IMR-90 (cell line): ENCODE data around the gene CYP26B1.

Source experiments
- BHLHE40 ChIP-seq: fragments of 150-350 bp; IDR thresholded peaks from 2 replicates; pipeline ENCODE4 v1.6.1; 2016; ENCODE audit warnings: mild to moderate bottlenecking, low read depth, low read length
- CHD1 ChIP-seq: IDR thresholded peaks from 2 replicates; pipeline ENCODE4 v1.6.1; 2012; ENCODE audit warnings: low read depth, low read length, improper control_type of control experiment
- FOS ChIP-seq: fragments of 150-350 bp; IDR thresholded peaks from 2 replicates; pipeline ENCODE4 v1.6.1; 2016; ENCODE audit warnings: low read depth, low read length
- MAZ ChIP-seq: IDR thresholded peaks from 2 replicates; pipeline ENCODE4 v1.6.1; 2012; ENCODE audit warnings: low read depth, mild to moderate bottlenecking, low read length, improper control_type of control experiment, moderate library complexity, borderline replicate concordance
- NFE2L2 ChIP-seq: fragments of 150-350 bp; IDR thresholded peaks from 2 replicates; pipeline ENCODE4 v1.6.1; 2016; ENCODE audit warnings: low read depth, mild to moderate bottlenecking, low read length
- POLR2A ChIP-seq: IDR thresholded peaks from 2 replicates; pipeline ENCODE4 v1.6.1; 2012; ENCODE audit warnings: mild to moderate bottlenecking, low read depth, low read length
- RAD21 ChIP-seq: IDR thresholded peaks from 2 replicates; pipeline ENCODE4 v1.6.1; 2012; ENCODE audit warnings: low read length, improper control_type of control experiment
- RFX5 ChIP-seq: IDR thresholded peaks from 2 replicates; pipeline ENCODE4 v1.8.0; 2012; ENCODE audit warnings: low read depth, mild to moderate bottlenecking, low read length, moderate library complexity
- TF ChIP-seq, protein P1 (sequence below): conservative IDR thresholded peaks from 2 replicates; pipeline ENCODE4 v1.5.1; 2012; ENCODE audit warnings: mild to moderate bottlenecking, low read depth, low read length, improper control_type of control experiment

DNA sequence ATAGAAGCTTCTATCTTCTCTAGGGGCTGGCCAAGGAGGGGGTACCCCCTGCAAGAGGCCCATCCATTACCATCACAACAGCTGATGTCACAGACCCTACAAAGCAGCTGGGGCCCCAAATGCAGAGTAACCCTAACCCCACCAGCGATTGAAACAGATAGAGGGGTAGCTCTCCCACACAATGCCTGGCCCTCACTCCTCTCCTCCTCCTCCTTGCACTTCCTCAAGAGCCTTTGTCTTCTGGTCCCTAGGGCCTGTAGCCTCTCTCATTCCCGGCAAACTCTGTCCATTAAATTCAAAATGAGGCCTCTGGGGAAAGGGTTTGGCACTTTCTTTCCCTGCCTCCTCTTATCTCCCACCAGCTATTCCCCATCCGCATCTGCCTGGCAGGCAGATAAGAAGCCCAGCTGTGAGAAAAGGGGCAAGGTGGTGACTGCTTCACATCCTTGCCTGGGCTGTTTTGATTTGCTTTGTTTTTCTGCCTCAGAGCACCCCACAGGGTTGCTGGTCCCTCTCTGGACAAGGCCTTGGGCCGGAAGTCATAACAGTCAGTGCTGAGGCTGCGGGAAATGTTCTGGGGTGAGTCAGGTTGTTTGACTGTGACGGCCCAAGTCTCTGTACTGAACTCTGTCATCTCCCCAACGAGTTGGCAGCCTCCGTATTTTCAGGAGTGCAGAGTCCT lies 26.1 kb upstream of the CYP26B1 start:
- TF ChIP-seq, protein P1, sequence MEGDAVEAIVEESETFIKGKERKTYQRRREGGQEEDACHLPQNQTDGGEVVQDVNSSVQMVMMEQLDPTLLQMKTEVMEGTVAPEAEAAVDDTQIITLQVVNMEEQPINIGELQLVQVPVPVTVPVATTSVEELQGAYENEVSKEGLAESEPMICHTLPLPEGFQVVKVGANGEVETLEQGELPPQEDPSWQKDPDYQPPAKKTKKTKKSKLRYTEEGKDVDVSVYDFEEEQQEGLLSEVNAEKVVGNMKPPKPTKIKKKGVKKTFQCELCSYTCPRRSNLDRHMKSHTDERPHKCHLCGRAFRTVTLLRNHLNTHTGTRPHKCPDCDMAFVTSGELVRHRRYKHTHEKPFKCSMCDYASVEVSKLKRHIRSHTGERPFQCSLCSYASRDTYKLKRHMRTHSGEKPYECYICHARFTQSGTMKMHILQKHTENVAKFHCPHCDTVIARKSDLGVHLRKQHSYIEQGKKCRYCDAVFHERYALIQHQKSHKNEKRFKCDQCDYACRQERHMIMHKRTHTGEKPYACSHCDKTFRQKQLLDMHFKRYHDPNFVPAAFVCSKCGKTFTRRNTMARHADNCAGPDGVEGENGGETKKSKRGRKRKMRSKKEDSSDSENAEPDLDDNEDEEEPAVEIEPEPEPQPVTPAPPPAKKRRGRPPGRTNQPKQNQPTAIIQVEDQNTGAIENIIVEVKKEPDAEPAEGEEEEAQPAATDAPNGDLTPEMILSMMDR, result no peak
- TF ChIP-seq POLR2A, result no peak
- no peak for TF ChIP-seq CHD1
- TF ChIP-seq MAZ, result no peak
- no peak for TF ChIP-seq BHLHE40
- no peak for TF ChIP-seq FOS
- TF ChIP-seq RFX5, result no peak
- no peak for TF ChIP-seq RAD21
- no peak for TF ChIP-seq NFE2L2
